ENCODE measurements around the gene TWNK. TPM values are rescaled to one million over a fixed set of nuclear protein-coding genes. Genes with fewer than 3 reads are reported as not detected.

Gene TWNK
- total RNA-seq, 3 donors from 2014 or later, result 3.4 to 7.5 (median 5.3) TPM

DNA sequence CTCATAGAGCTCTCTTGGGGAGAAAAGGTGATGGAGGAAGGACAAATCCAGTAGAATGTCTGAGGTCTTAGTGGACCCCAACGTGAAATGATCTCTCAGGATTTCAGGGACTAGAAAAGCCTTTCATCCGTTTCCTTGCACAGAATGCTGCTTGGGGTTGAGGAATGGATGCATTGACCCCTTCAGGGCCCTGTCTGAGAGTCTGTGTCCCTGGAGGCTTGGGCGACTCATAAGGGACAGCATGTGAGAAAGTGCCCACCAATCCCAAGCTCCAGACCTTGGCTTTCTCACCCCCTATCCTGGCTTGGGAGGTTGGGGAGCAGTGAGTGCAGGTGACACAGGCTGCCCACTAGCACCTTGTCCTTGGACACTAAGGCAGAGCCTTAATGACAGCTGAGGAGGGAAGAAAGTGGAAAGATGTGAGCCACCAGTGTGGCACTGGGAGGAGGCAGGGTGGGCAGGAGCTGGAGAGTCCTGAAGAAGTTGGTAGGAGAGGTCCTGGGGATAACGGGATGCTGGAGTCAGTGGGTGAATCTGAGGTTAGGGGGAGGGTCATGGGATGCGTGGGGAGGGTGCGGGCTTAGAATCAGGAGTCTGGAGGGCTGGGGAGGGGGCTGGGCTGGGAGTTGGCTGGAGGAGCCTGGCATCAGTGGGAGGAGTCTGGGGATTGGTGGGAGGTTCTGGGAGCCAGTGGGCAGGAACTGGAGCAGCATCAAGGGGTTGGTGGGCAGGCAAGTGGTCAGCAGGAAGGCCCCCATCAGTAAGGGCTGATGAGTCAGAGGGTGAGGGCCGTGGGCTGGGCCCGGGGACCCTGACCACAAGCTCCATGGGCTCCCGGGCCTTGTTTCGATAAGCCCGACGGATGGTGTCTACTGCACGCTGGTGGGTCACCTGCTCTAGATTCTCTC is 20.8 kb downstream of the TWNK start:
- peaks cover 0 to 6% of the 10 kb centered on the region in 2 donors for H3K4me1 ChIP-seq
- intact Hi-C loops (cut with DNase I; ENCODE audit: low total_unique reads), result no loop called here
- peaks cover 4% of the 10 kb centered on the region for H3K36me3 ChIP-seq
- no peak for TF ChIP-seq POLR2AphosphoS5 (IDR thresholded peaks at IDR 0.05)
- TF ChIP-seq, protein P1, sequence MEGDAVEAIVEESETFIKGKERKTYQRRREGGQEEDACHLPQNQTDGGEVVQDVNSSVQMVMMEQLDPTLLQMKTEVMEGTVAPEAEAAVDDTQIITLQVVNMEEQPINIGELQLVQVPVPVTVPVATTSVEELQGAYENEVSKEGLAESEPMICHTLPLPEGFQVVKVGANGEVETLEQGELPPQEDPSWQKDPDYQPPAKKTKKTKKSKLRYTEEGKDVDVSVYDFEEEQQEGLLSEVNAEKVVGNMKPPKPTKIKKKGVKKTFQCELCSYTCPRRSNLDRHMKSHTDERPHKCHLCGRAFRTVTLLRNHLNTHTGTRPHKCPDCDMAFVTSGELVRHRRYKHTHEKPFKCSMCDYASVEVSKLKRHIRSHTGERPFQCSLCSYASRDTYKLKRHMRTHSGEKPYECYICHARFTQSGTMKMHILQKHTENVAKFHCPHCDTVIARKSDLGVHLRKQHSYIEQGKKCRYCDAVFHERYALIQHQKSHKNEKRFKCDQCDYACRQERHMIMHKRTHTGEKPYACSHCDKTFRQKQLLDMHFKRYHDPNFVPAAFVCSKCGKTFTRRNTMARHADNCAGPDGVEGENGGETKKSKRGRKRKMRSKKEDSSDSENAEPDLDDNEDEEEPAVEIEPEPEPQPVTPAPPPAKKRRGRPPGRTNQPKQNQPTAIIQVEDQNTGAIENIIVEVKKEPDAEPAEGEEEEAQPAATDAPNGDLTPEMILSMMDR (IDR thresholded peaks at IDR 0.05), result no peak
- H3K9me3 ChIP-seq, result no peaks in the 10 kb centered on the region
- DNase-seq (ENCODE audit: low spot score in 2 of 2), result no peak
- peak overlapping the region; percentile 66 to 68 for H3K27ac ChIP-seq
- no peak overlapping the region for H3K4me3 ChIP-seq
- H3K27me3 ChIP-seq, result no peaks in the 10 kb centered on the region

DNA sequence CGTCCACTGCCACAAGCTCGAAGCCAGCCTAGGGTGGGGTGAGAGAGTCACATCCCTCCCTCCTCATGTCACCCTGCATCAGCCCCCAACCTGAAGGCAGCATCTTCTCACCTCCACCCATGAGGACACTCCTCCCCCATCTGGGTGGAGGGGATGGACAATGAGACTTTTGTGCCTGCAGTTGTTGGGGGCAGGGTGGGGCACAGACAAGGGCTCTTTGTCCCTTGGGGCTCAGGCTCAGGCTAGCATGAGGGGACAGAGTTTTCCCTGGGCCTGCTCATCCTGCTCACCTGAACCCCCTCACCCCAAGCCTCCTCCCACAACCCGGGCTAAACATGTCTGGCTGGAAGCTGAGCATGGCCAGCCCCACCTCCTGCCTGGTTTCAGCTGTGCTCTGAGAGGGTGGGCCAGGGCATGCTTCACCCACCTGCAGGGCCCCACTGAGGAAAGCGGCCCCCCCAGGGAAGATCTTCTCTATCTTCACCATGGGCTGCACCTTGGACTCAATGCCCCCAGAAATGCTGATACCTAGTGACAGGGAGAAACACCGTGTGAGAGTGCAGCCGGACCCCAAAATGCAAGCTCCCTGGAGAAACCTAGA is 21.6 kb downstream of the TWNK start:
- H3K4me3 ChIP-seq, result no peak overlapping the region
- TF ChIP-seq, protein P1 (IDR thresholded peaks at IDR 0.05), result no peak
- no peak for TF ChIP-seq POLR2AphosphoS5 (IDR thresholded peaks at IDR 0.05)
- no peak for TF ChIP-seq POLR2A (IDR thresholded peaks at IDR 0.05)
- peaks cover 4% of the 10 kb centered on the region for H3K36me3 ChIP-seq
- H3K9me3 ChIP-seq, result no peaks in the 10 kb centered on the region
- H3K27ac ChIP-seq, result peak overlapping the region; percentile 66 to 68
- no peaks in the 10 kb centered on the region for H3K27me3 ChIP-seq
- H3K4me1 ChIP-seq, result peaks cover 0 to 9% of the 10 kb centered on the region in 2 donors
- DNase-seq (ENCODE audit: low spot score in 2 of 2), result peak in 1 of 2 donors; percentile 64
- intact Hi-C loops (cut with DNase I; ENCODE audit: low total_unique reads), result no loop called here

DNA sequence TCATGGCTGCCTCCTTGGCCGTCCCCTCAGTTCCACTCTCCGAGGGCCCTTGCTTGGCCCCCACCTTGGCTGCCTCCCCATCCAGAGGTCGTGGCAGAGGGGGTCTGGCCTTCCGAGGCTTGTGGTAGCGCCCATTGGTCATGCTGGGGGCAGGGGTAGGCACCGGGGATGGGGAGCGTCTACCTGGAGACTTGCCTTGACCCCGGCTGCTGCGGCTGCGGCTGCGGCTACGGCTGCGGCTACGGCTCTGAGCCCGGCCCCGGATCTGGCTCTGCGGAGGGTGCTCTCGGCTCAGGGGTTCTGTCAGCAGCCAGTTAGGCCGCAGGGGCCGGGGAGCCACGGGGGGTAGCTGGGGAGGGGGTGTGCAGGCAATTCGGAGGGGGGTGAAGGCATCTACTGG is 23.0 kb downstream of the TWNK start:
- no peak overlapping the region for H3K27ac ChIP-seq
- TF ChIP-seq POLR2A (IDR thresholded peaks at IDR 0.05) (no peak), POLR2AphosphoS5 (IDR thresholded peaks at IDR 0.05) (no peak)
- TF ChIP-seq, protein P1 (IDR thresholded peaks at IDR 0.05), result no peak
- no peaks in the 10 kb centered on the region for H3K27me3 ChIP-seq
- no peak overlapping the region for H3K4me3 ChIP-seq
- peaks cover 0 to 9% of the 10 kb centered on the region in 2 donors for H3K4me1 ChIP-seq
- no peak for DNase-seq (ENCODE audit: low spot score in 2 of 2)
- intact Hi-C loops (cut with DNase I; ENCODE audit: low total_unique reads), result no loop called here
- no peaks in the 10 kb centered on the region for H3K9me3 ChIP-seq
- H3K36me3 ChIP-seq, result peaks cover 4% of the 10 kb centered on the region

DNA sequence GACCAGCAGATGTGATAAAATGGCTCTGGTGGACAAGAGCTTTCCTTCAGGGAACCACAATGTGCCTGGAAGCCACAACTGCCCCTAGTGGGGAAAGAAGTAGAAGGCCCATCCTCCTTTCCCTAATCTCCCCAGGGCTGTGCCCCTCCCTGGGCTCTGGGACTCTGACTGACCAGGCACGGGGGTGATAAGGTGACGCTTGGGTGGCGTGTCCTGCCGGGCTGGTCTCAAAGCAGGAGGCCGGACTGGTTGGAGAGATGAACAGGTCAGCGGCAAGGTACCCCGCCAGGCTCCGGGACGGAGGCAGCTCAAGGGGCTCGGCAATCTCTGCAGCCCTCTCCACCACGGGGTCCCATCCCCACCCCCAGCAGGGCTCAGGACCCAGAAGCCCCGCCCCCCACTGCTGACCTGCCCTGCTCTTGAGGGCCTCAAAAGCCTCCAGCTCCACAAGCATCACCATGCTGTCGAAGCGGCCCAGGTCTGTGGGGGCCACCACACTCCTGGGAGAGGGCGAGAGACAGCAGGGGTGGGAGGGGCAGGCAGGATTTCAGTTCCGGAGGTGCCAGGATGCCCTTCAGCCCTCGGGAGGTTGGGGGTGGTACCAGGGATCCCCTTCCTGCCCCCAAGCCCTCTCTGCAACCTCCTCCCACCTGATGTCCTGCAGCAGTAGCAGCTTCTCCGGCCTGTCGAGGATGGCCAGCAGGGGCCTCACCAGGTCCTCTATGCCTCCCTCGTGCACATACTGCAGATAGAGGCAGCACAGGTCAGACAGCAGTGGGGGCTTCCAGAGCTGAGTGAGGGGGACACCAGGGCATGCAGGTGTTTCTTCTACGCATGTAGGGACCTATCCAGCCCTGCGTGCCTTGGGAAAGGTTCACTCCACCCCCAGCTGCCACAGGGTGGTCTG is 24.4 kb downstream of the TWNK start:
- H3K27me3 ChIP-seq, result no peaks in the 10 kb centered on the region
- TF ChIP-seq, protein P1 (IDR thresholded peaks at IDR 0.05), result no peak
- no peak for TF ChIP-seq POLR2A (IDR thresholded peaks at IDR 0.05)
- no peak for TF ChIP-seq POLR2AphosphoS5 (IDR thresholded peaks at IDR 0.05)
- no peaks in the 10 kb centered on the region for H3K9me3 ChIP-seq
- H3K36me3 ChIP-seq, result peaks cover 3% of the 10 kb centered on the region
- H3K4me1 ChIP-seq, result peaks cover 0 to 9% of the 10 kb centered on the region in 2 donors
- peak overlapping the region; percentile 29 to 62 for H3K27ac ChIP-seq
- intact Hi-C loops (cut with DNase I; ENCODE audit: low total_unique reads), result no loop called here
- H3K4me3 ChIP-seq, result no peak overlapping the region
- no peak for DNase-seq (ENCODE audit: low spot score in 2 of 2)
